HepG2 (cell line): ENCODE data around the gene C16orf54.
"Not testable (repeated sequence)": the region's sequence is repeated elsewhere in the genome, so short reads cannot be mapped to it uniquely, and the experiment has no call there.

Experiments used
- CTCF ChIP-seq: sonication (generic); formaldehyde crosslinking; IDR thresholded peaks from 2 replicates; pipeline ENCODE4 v1.5.0; 2020; ENCODE audit warnings: mild to moderate bottlenecking, missing genetic modification reagents, moderate library complexity
- SP140L ChIP-seq: sonication (generic); formaldehyde crosslinking; IDR thresholded peaks from 2 replicates; pipeline ENCODE4 v1.4.0; 2020; ENCODE audit warnings: missing genetic modification reagents, borderline replicate concordance
- ZNF660 ChIP-seq: sonication (generic); formaldehyde crosslinking; IDR thresholded peaks from 2 replicates; pipeline ENCODE4 v1.5.1; 2020; ENCODE audit warnings: mild to moderate bottlenecking, low read depth, missing genetic modification reagents, borderline replicate concordance

GRCh38 chr16:29692606-29693005 lies 53.2 kb downstream of the C16orf54 start:
- TF ChIP-seq ZNF660; CTCF (CRISPR knock-in tag); SP140L (CRISPR knock-in tag): not testable (repeated sequence)
